ENCODE results near the gene TSSK6.
A peak's percentile ranks its signal among the peaks of the same experiment; 100 is the strongest.

TSSK6 gene

DNA sequence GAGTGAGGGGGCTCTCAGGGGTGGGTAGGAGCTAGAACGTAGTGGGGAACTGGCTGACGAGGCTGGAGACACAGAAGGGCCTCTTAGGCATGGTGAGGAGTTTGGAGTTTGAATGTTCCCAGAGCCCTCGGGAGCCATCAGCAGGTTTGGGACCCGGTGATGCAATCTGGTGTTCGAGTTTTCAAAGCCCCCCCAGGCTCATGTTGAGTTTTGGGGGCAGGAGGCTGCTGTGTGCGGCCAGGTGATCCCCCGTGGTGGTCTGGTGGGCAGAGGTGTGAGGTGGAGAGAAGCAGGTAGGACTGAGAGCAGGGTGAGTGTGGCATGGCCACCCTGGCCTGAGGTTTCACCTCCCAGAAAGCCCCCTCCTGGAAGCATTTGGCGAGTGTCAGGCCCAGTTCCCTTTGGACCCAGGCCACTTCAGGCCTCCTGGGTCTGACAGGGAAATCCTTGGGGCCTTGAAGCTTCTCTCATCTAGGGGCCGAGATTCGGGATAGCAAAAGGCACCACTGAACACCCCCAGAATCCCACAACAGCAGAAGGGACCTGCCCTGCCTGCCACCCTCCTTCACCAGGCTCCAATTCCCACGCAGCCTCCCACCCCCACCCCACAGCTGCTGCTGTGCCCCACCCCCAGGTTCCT is 14.6 kb upstream of the TSSK6 start:
- DNase-seq, result no peak

- DNase-seq, result no peak
Measured at GRCh38 chr19:19528721-19529490, 13.6 kb upstream of the TSSK6 start, which contains the start of gene YJEFN3. Gene YJEFN3 (plus strand): TSS chr19:19528911. CDS start chr19:19528933, 22 bp downstream.

- DNase-seq, result no peak
Measured at GRCh38 chr19:19527674-19528625, 12.6 kb upstream of the TSSK6 start.

DNA sequence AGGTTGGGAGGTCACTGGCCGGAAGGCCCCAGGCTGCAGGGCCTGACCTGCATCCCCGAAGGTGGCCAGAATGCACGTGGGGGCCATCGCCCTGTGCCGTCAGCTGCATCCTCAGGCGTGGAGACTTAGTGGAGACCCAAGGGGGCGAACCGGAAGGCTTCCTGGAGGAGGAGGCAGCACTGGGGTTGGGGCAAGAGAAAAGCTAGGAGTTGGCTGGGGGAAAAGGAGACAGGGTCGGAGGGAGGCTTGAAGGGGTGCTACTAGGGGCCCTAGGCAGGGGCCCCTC is 12.0 kb upstream of the TSSK6 start:
- no peak for DNase-seq

DNA sequence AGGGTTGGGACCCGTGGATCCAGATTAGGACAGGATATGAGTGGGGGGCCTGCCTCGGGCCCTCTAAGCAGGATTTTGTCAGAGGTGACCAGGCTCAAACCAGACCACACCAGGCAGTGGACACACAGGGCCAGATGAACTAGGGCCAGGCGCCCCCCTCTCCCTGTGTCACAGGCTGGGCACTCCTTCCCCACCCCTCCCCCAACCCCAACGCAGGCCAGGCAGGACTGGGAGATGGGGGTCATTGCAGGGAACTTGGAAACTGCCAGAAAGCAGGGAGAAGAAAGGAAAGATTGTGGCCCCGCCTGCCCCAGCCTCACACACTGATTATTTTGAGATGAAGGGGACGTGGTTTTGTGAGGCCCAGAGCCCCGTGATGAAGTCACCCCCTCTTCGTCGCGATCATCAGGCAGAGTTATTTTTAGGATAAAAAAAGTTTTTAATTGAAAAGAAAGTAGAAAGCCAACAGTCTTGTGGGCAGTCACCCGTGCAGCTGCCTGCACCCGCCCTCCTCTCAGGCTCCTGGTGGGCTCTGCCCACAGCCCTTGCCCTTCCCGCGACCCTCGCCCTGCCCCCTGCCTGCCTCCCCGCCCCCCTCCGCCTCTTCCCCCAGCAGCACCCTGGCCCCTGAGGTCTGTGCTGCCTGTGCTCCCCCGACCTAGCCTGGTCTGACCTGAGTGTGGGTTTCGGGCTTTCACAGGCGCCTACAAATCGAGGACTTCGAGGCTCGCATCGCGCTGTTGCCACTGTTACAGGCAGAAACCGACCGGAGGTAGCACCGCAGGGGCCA is 11.4 kb upstream of the TSSK6 start:
- no peak for DNase-seq

DNA sequence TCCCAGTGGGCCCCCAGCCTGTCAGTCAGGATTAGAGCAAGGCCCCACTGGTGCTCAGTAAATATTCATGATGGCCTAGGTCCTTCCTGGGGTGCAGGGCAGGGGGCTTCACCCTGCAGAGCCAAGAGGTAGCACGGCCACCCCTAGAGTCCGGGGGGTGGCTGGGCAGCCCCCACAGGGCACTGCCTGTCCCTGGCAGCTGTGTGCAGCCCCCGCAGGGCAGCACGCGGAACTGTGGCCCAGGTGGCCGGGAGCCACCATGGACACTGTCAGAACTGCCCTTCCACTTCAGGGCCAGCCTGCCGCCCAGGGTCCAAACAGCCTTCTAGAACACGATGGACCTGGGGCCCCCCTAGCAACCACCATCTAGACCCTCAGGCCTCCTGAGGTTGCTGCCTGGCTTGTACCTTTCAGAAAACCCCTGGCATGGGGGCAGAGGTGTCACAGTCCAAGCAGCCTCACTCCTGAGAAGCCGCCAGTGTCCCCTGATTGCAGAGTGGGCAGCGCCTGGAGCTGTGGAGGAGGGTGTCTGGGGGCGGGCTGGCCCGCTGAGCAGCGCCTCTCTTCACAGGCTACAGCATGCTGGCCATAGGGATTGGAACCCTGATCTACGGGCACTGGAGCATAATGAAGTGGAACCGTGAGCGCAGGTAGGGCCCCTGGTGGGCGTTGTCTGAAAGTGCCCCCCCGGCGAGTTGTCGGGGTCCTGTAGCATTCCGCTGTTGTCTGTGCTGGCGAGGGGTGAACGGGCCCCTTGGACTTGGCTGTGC is 10.4 kb upstream of the TSSK6 start:
- no peak for DNase-seq

DNA sequence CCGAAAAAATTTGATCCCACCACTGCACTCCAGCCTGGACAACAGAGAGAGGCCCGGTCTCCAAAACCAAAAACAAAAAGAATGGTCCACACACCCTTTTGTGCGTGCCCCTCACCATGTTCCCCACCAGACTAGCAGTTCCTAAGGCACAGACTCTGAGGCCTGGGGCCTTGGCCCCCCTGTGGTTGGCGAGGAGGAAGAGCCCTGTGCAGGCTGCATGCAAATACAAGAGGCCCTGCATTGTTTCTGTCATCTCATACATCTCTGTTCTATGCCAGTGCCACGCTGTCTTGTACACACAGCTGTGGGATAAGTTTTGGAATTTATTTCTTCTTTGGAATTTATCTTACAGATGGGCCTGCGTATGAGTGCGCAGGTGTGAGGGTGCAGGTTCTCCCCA is 8.7 kb upstream of the TSSK6 start:
- DNase-seq, result no peak

DNA sequence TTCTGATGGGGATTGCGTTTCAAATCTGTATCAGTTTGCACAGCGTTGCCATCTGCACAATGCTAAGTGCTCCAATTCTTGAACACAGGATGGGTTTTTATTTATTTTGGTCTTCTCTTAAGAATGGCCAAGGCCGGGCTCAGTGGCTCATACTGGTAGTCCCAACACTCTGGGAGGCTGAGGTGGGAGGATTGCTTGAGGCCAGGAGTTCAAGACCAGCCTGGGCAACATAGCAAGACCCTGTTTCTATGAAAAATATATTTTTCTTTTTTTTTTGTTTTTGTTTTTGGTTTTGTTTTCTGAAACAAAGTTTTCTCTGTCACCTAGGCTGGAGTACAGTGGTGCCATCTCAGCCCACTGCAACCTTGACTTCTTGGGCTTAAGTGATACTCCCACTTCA is 7.8 kb upstream of the TSSK6 start:
- DNase-seq, result no peak

- no peak for DNase-seq
Measured at GRCh38 chr19:19520989-19521388, 5.6 kb upstream of the TSSK6 start.

GRCh38 chr19:19517235-19517619 is 1.9 kb upstream of the TSSK6 start:
- DNase-seq, result no peak

DNA sequence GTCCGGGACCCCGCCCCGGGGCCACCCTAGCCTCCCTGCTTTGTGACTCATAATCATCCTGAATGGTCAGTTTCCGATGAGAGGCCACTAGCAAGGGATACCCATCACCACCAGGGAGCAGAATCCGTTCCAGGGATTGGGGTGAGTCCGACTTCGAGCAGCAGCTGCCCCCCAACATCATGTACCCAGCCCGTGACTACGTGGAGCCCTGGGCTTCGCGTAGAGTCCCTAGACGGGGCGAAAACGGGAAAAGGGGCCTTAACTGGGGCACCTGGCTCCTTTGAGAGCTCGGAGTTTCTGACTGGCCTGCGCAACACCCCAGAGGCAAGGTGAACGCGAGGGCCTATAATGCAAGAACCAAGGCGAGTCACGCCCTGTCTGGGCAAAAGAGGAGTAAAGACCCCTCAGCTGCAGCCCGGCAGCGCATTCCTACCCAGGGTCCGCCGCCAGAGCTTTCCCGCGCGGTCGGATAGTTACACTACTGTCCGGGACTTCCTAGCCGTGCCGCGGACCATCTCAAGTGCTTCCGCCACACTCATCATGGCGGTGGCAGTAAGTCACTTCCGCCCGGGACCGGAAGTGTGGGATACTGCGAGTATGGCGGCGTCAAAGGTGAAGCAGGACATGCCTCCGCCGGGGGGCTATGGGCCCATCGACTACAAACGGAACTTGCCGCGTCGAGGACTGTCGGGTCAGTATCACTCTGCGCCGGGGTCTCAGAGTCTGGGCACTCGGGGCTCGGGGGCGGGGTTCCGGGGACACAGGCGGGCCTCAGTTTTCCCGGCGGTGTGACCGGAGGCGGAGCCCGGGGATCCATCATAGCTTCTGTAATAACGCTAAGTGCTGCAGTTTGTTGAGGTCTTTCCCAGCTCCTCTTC is 533 bp upstream of the TSSK6 start, which contains the start of gene NDUFA13:
NDUFA13 (plus strand) TSS at position 584 of the 878 bp plus-strand sequence; CDS start at position 598, 14 bp downstream.
- peak; percentile 92 for DNase-seq

GRCh38 chr19:19514215-19514657 is 1.1 kb downstream of the TSSK6 start:
- DNase-seq, result no peak

- DNase-seq, result no peak
Measured at GRCh38 chr19:19513682-19514081, 1.7 kb downstream of the TSSK6 start.

DNA sequence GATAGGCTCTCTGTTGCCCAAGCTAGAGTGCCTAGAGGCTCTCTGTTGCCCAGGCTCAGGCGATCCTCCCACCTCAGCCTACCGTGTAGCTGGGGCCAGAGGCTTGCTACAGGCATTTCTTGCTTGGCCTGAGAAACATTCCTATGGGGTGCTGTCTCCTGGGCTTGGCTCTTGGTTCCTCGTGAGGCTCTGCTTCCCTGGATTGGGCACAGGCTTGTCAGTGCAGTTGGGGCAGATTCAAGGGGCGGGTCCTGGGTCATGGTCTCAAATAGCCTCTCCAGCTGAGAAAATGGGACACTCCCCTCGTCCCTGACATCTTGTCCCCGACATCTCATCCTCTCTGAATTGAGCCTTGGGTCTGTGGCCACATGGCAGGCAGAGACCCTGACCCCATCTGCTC is 4.9 kb downstream of the TSSK6 start:
- DNase-seq, result no peak

GRCh38 chr19:19508217-19508616 is 7.1 kb downstream of the TSSK6 start:
- no peak for DNase-seq

DNA sequence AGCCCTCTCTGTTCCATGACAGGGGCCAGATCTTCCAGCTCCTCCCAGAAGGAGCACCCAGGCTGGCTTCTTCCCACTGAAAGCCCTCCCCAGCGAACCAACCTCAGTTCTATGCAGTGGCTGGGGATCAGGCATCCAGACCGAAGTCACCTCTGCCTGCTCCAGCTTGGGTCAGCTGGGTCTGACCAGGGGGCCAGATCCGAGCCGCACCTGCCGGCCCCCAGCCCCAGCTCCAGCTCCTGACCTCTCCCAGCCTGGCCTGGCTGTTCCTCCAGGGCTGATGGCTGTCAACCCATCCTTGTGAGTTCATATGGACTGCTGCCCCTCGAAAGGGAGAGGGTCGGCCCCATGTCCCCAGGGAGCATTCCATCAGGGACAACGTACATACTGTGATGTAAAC is 8.0 kb downstream of the TSSK6 start:
- no peak for DNase-seq

DNA sequence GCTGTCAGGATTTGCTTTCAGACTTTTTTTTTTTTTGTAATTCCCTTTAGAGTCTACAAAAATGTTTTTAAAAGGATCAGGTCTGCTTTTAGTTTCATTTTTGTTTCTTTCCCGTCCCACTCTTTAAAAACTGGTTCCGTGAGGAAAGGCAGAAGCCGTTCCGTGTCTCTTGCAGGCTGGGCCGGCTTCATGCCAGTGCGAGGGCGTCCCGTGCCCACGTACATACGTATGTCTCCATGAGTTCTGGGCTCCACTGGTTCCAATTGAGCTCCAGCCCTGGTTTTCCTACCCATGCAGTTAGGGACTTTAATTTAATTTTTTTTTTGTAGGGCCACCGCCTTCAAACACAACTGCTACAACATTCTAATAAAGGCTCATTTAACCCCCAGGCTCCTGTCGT is 8.8 kb downstream of the TSSK6 start:
- DNase-seq, result no peak

- DNase-seq, result no peak
Measured at GRCh38 chr19:19505669-19506326, 9.6 kb downstream of the TSSK6 start.

GRCh38 chr19:19504754-19505668 is 10.3 kb downstream of the TSSK6 start:
- DNase-seq, result no peak
